ENCODE results near the gene IFIT1B.

DNA sequence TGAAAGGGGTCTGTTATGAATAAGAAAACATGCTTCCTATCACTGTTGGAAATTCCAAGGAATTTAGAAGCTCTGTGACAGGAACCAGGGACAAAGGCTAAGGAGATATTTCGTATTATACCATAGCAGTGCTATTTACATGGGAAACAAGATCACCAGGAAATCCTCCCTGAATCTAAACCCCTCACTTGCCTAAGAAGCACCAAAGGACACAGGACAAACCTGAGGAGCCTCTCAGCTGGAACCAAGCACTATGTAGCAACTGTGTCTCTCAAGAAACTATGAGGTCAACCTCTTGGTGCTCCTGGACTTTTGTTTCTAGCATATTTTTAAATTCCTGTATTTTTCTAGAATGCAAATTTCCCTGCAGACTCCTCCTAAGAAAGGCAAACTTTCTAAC, 20.8 kb upstream of the IFIT1B start:
- TF ChIP-seq, protein P1, sequence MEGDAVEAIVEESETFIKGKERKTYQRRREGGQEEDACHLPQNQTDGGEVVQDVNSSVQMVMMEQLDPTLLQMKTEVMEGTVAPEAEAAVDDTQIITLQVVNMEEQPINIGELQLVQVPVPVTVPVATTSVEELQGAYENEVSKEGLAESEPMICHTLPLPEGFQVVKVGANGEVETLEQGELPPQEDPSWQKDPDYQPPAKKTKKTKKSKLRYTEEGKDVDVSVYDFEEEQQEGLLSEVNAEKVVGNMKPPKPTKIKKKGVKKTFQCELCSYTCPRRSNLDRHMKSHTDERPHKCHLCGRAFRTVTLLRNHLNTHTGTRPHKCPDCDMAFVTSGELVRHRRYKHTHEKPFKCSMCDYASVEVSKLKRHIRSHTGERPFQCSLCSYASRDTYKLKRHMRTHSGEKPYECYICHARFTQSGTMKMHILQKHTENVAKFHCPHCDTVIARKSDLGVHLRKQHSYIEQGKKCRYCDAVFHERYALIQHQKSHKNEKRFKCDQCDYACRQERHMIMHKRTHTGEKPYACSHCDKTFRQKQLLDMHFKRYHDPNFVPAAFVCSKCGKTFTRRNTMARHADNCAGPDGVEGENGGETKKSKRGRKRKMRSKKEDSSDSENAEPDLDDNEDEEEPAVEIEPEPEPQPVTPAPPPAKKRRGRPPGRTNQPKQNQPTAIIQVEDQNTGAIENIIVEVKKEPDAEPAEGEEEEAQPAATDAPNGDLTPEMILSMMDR (IDR thresholded peaks at IDR 0.05): no peak
- no peak for TF ChIP-seq POLR2A (IDR thresholded peaks at IDR 0.05)
